ENCODE measurements around the gene HSD17B8.

Gene HSD17B8

DNA sequence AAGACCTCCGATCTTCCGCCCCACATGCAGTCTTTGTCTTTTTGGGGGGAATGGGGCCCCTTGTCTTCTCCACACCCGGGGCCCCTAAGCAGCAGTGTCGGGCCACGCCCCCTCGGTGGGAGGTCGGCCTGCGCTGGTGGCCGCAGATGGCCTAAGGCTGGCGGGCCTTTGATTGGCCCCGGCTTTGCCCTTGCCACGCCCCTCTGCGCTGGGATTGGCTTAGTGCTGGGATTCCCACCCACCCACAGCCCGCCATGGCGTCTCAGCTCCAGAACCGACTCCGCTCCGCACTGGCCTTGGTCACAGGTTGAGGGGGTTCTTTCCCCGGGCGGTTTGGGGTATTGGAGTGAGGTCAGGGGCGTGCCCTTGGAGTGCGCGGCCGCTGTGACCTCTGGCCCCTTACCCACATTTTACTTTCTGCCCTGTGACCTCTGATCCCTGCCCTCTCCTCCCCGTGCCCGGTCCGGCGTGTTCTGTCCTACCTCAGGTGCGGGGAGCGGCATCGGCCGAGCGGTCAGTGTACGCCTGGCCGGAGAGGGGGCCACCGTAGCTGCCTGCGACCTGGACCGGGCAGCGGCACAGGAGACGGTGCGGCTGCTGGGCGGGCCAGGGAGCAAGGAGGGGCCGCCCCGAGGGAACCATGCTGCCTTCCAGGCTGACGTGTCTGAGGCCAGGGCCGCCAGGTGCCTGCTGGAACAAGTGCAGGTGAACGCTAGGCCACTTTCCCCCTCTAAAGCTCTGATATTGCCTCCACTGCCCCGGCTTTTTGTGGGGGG, at the start of gene HSD17B8:
Gene HSD17B8 (plus strand): TSS at position 241 of the 776 bp plus-strand sequence. CDS start 14 bp downstream, at position 255.
- DNase-seq (ENCODE audit: low read depth): peak; percentile 93

DNA sequence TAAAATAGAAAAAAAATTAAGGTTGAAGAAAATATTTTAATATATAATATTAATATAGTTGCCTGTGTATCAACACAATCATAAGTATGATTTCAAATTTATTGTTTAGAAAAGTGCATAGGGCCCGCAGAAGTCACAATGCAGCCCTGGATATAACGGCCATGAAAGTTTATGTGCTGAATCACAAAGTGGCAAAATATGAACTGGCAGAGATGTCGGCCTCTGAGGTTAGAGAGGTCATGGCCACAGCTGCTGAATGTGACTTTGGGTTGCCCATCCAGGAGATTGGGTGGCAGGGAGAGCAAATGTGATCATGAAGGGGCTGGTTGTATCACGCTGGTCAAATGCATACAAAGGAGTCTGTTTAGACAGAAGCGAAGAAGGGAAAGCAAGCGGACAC, 47.9 kb upstream of the HSD17B8 start:
- DNase-seq (ENCODE audit: low read depth): no peak
- TF ChIP-seq, protein P1, sequence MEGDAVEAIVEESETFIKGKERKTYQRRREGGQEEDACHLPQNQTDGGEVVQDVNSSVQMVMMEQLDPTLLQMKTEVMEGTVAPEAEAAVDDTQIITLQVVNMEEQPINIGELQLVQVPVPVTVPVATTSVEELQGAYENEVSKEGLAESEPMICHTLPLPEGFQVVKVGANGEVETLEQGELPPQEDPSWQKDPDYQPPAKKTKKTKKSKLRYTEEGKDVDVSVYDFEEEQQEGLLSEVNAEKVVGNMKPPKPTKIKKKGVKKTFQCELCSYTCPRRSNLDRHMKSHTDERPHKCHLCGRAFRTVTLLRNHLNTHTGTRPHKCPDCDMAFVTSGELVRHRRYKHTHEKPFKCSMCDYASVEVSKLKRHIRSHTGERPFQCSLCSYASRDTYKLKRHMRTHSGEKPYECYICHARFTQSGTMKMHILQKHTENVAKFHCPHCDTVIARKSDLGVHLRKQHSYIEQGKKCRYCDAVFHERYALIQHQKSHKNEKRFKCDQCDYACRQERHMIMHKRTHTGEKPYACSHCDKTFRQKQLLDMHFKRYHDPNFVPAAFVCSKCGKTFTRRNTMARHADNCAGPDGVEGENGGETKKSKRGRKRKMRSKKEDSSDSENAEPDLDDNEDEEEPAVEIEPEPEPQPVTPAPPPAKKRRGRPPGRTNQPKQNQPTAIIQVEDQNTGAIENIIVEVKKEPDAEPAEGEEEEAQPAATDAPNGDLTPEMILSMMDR (conservative IDR thresholded peaks at IDR 0.05; ENCODE audit: low read depth, low read length): no peak
- H3K4me3 ChIP-seq (ENCODE audit: low read depth, low read length): no peak overlapping the region

More for the DNA sequence above, at the start of gene HSD17B8:
- TF ChIP-seq, protein P1 (conservative IDR thresholded peaks at IDR 0.05; ENCODE audit: low read depth, low read length): no peak
- H3K4me3 ChIP-seq (ENCODE audit: low read depth, low read length): peak within 1 kb of the TSS; percentile 78

DNA sequence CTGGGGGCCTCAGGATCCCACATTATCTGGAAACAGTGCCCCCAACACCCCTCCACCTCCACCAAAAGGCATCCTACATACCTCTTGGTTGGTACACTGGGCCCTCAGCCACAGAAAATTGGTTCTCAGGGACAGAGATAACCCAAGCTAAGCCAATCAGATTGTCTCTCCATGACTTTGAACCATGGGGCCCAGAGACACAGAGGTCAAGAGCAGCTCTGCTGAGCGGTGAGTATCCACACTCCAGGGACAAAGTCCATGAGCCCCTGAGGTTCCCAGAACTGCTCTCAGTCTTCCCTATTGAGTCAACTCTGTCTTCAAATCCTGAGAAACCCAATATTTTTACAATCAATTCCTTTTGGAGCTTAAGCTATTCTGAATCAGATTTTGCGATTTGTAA, 47.5 kb upstream of the HSD17B8 start:
- H3K4me3 ChIP-seq (ENCODE audit: low read depth, low read length): no peak overlapping the region
- DNase-seq (ENCODE audit: low read depth): no peak
- TF ChIP-seq, protein P1 (conservative IDR thresholded peaks at IDR 0.05; ENCODE audit: low read depth, low read length): no peak

DNA sequence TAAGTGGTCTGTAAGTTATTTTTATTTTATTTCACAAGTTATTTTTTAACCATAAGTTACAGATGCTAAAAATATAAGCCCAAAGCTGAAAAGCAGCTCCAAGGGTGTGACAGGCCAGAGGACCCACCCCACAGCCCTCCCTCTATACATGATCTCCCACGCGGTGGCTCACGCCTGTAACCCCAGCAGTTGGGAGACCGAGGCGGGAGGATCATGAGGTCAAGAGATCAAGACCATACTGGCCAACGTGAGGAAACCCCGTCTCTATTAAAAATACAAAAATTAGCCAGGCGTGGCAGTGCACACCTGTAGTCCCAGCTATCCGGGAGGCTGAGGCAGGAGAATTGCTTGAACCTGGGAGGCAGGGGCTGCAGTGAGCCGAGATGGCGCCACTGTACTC, 44.4 kb upstream of the HSD17B8 start:
- no peak overlapping the region for H3K4me3 ChIP-seq (ENCODE audit: low read depth, low read length)
- DNase-seq (ENCODE audit: low read depth): no peak

DNA sequence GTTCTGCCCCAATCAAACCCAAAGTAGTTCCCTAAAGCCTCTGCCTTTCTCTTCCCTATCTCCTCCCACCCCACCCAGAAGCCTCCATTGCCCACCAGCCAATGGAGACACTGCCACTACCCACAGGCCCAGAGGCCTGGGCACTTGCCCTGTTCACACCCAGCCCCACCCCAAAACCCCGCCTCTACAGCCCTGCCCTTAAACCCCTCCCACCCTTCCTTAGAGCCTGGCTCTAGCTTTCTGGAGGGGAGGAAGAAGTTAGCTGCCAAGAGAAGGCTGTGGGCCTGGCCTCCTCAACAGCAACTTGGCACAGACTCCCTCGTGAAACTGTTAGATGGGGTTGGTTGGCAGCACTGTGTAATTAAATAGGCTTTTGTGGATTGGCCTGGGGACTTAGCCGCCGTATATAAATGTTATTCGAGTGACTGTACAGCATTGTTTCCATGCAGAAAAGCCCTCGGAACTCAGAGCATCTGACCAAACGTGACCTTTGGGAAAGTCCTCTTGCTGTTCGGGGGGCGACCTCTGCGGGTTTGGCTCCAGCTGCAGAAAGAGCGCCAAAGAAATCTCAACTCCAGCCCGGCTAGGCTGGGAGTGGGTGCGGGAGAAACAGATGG, 43.6 kb upstream of the HSD17B8 start:
- TF ChIP-seq, protein P1 (conservative IDR thresholded peaks at IDR 0.05; ENCODE audit: low read depth, low read length): no peak
- H3K4me3 ChIP-seq (ENCODE audit: low read depth, low read length): peak overlapping the region; percentile 60
- DNase-seq (ENCODE audit: low read depth): peak; percentile 82

More for the DNA sequence above, 44.4 kb upstream of the HSD17B8 start:
- TF ChIP-seq, protein P1 (conservative IDR thresholded peaks at IDR 0.05; ENCODE audit: low read depth, low read length): no peak

DNA sequence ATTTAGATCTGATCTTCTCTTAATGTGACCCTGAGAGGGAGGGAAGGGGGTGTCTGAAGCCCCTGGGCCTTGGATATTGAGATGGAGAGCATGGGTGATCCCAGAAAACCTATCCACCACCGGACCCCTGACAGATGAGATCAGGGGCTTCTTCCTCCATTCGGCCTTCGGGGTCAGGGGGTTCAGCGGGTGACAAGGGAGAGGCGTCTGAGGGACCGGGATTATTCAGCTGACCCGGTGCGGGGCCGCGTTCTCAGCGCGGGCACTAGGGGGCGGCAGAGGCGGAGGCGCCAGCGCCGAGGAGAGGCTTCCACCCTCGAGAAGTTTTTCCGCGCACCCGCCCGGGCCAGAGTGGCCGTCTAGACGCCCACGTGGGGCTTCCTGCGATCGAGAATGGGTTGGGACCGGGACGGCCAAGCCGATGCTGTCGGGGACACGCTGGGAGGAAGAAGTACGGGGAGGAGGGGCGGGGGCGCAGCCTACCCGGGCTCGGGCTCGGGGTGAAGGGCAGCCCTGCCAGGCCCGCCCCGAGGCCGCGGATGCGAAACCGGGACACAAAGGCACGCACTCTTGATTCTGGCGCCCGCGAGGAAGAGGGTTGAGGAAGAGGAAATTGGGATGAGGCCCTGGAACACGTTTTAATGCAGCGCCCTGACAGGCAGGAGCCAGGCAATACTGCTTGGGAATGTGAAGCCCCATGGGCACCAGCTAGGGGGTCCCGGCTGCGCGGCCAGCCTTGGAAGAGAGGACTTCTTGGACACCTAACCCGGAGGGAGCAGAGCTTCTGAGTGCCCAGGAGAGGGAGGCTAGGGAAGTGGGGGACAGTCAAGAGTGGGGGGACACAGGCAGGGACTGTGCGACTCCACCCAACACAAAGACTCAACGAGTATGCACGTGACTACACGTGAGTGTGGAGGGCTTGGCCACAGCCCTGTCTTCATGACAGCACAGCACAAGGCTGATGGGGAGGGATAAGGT, 42.8 kb upstream of the HSD17B8 start:
- DNase-seq (ENCODE audit: low read depth): peak; percentile 56
- peak overlapping the region; percentile 60 for H3K4me3 ChIP-seq (ENCODE audit: low read depth, low read length)
- TF ChIP-seq, protein P1 (conservative IDR thresholded peaks at IDR 0.05; ENCODE audit: low read depth, low read length): peak; percentile 90

Measured in choroid plexus epithelial cell (primary cell).